ENCODE data around the gene CDC42SE2. TPM values are rescaled to one million over a fixed set of nuclear protein-coding genes. Genes with fewer than 3 reads are reported as not detected.

Gene CDC42SE2
- total RNA-seq, 1 experiment from 2014 or later = 23.2 TPM

- no CpG with 5 or more reads among the region's 6 CpGs for WGBS (ENCODE audit: extremely low coverage, insufficient read length, low lambda C conversion rate)
- no peaks in the 10 kb centered on the region for H3K4me1 ChIP-seq (ENCODE audit: insufficient read depth, low read length)
- no peak overlapping the region for H3K27ac ChIP-seq (ENCODE audit: insufficient read length, low read depth, low read length)
- TF ChIP-seq, protein P1, sequence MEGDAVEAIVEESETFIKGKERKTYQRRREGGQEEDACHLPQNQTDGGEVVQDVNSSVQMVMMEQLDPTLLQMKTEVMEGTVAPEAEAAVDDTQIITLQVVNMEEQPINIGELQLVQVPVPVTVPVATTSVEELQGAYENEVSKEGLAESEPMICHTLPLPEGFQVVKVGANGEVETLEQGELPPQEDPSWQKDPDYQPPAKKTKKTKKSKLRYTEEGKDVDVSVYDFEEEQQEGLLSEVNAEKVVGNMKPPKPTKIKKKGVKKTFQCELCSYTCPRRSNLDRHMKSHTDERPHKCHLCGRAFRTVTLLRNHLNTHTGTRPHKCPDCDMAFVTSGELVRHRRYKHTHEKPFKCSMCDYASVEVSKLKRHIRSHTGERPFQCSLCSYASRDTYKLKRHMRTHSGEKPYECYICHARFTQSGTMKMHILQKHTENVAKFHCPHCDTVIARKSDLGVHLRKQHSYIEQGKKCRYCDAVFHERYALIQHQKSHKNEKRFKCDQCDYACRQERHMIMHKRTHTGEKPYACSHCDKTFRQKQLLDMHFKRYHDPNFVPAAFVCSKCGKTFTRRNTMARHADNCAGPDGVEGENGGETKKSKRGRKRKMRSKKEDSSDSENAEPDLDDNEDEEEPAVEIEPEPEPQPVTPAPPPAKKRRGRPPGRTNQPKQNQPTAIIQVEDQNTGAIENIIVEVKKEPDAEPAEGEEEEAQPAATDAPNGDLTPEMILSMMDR (conservative IDR thresholded peaks at IDR 0.05) = no peak
- no peaks in the 10 kb centered on the region for H3K9me3 Mint-ChIP-seq
- no peak overlapping the region for H3T11ph ChIP-seq (ENCODE audit: low read length)
- H2BK15ac ChIP-seq (ENCODE audit: low read depth, low read length) = no peak overlapping the region
- no peak overlapping the region for H2BK5ac ChIP-seq (ENCODE audit: insufficient read length, low read length)
- no peak overlapping the region for H3K56ac ChIP-seq (ENCODE audit: insufficient read length, low read depth, low read length)
- H3K23ac ChIP-seq (ENCODE audit: insufficient read length, low read depth, low read length) = no peak overlapping the region
- H2AK5ac ChIP-seq (ENCODE audit: insufficient read length, low read length) = no peak overlapping the region
- no peaks in the 10 kb centered on the region for H3K79me1 ChIP-seq (ENCODE audit: insufficient read depth, low read depth, low read length, poor library complexity, severe bottlenecking)
- H3K27me3 Mint-ChIP-seq (ENCODE audit: low read depth) = no peaks in the 10 kb centered on the region
- no peaks in the 10 kb centered on the region for H4K20me1 ChIP-seq (ENCODE audit: control insufficient read depth, insufficient read depth, insufficient read length)
- H4K8ac ChIP-seq (replicated peaks; ENCODE audit: insufficient read length, low read depth, low read length) = no peak overlapping the region
- no peak overlapping the region for H4K5ac ChIP-seq (ENCODE audit: insufficient read length, low read depth, low read length)
- no peak overlapping the region for H2BK120ac ChIP-seq (ENCODE audit: low read depth, low read length, poor library complexity, severe bottlenecking)
- no peak overlapping the region for H3K9ac ChIP-seq (ENCODE audit: extremely low read depth, insufficient read length, low read length)
- no peak overlapping the region for H3K4ac ChIP-seq (ENCODE audit: low read depth, low read length)
- H3K27me3 ChIP-seq (ENCODE audit: insufficient read depth, low read length) = no peaks in the 10 kb centered on the region
- no peak overlapping the region for H3K18ac ChIP-seq (ENCODE audit: insufficient read length, low read depth, low read length)
- no peaks in the 10 kb centered on the region for H3K4me1 Mint-ChIP-seq
- no peak overlapping the region for H2AFZ ChIP-seq (ENCODE audit: low read length)
- H3K9me3 ChIP-seq (ENCODE audit: control insufficient read depth, low read depth, low read length) = no peaks in the 10 kb centered on the region
- DNase-seq = no peak
- H2BK12ac ChIP-seq (ENCODE audit: insufficient read length, low read depth, low read length) = no peak overlapping the region
- H3K4me3 Mint-ChIP-seq = no peak overlapping the region
- H3K4me2 ChIP-seq (ENCODE audit: insufficient read depth, insufficient read length, low read length) = no peak overlapping the region
- H3K23me2 ChIP-seq (ENCODE audit: insufficient read length, low read depth, low read length, poor library complexity, severe bottlenecking) = no peaks in the 10 kb centered on the region
- H3K14ac ChIP-seq (ENCODE audit: insufficient read depth, low read length) = no peak overlapping the region
- H4K91ac ChIP-seq (ENCODE audit: insufficient read length, low read depth, low read length) = no peak overlapping the region
- no peak overlapping the region for H2BK20ac ChIP-seq (ENCODE audit: low read depth, low read length, poor library complexity, severe bottlenecking)
- H3K27ac Mint-ChIP-seq = no peak overlapping the region
- no peaks in the 10 kb centered on the region for H3K79me2 ChIP-seq (ENCODE audit: insufficient read depth, low read length)
- H3K36me3 Mint-ChIP-seq (ENCODE audit: insufficient read depth in 1 of 3, low read depth in 3 of 3) = no peaks in the 10 kb centered on the region
These were observed 39.3 kb upstream of the CDC42SE2 start for GRCh38 chr5:131224387-131225201.
